WTC11 (cell line): ENCODE results near the gene HLA-E. TPM values are rescaled to one million over a fixed set of nuclear protein-coding genes. Genes with fewer than 3 reads are reported as not detected.
"Not testable (repeated sequence)": the region's sequence is repeated elsewhere in the genome, so short reads cannot be mapped to it uniquely, and the experiment has no call there.

ENCODE experiments used
- ATAC-seq: fragments of 200-7000 bp; cut with Tn5 transposase; 2 replicates; pipeline ENCODE4 v1.10.0; 2021; ENCODE audit warnings: mild to moderate bottlenecking, moderate library complexity
- CTCF ChIA-PET: fragments of 300-600 bp; sonication (Branson Sonifier 250); formaldehyde crosslinking; loops from one replicate; lab custom pipeline; 2021; ENCODE audit warnings: antibody characterized with exemption; lab: Charles Lee
- POLR2A ChIA-PET: fragments of 350-600 bp; sonication (Branson Sonifier 250); formaldehyde crosslinking; loops from one replicate; lab custom pipeline; 2021; ENCODE audit warnings: antibody characterized with exemption; lab: Charles Lee
- DNase-seq: peaks from one replicate; pipeline ENCODE4 v3.0.0; 2021; ENCODE audit warnings: low spot score
- H3K27ac Mint-ChIP-seq: 2 replicates; pipeline ENCODE4 v1.8.0; 2021; ENCODE audit warnings: mixed read lengths
- H3K27me3 Mint-ChIP-seq: 2 replicates; pipeline ENCODE4 v1.8.0; 2021; ENCODE audit warnings: low read depth, mild to moderate bottlenecking, moderate library complexity, mixed read lengths
- H3K36me3 Mint-ChIP-seq: 2 replicates; pipeline ENCODE4 v1.8.0; 2021; ENCODE audit warnings: mixed read lengths
- H3K4me1 Mint-ChIP-seq: 2 replicates; pipeline ENCODE4 v1.8.0; 2022; ENCODE audit warnings: mixed read lengths
- H3K4me3 Mint-ChIP-seq: 2 replicates; pipeline ENCODE4 v1.8.0; 2021; ENCODE audit warnings: mild to moderate bottlenecking, moderate library complexity, mixed read lengths
- H3K9me3 Mint-ChIP-seq: 2 replicates; pipeline ENCODE4 v1.8.0; 2021; ENCODE audit warnings: mixed read lengths
- GABPB1 ChIP-seq: sonication (generic); formaldehyde crosslinking; IDR thresholded peaks from 2 replicates; pipeline ENCODE4 v1.8.1; 2023; ENCODE audit warnings: mild to moderate bottlenecking, missing genetic modification reagents
- HMGA2 ChIP-seq: fragments of 250-450 bp; sonication (Bioruptor Pico); IDR thresholded peaks from 2 replicates; pipeline ENCODE4 v1.4.0; 2021; ENCODE audit warnings: mild to moderate bottlenecking, moderate library complexity
- NFE2L1 ChIP-seq: sonication (generic); formaldehyde crosslinking; IDR thresholded peaks from 2 replicates; pipeline ENCODE4 v1.8.1; 2023; ENCODE audit warnings: missing genetic modification reagents
- NR3C1 ChIP-seq: sonication (generic); formaldehyde crosslinking; conservative IDR thresholded peaks from 2 replicates; pipeline ENCODE4 v1.8.1; 2023; ENCODE audit warnings: low read depth, mild to moderate bottlenecking, missing genetic modification reagents
- TEAD1 ChIP-seq: sonication (generic); formaldehyde crosslinking; IDR thresholded peaks from 2 replicates; pipeline ENCODE4 v1.8.0; 2022; ENCODE audit warnings: mild to moderate bottlenecking, missing genetic modification reagents
- TEAD4 ChIP-seq: sonication (generic); formaldehyde crosslinking; IDR thresholded peaks from 2 replicates; pipeline ENCODE4 v1.8.0; 2022; ENCODE audit warnings: mild to moderate bottlenecking, missing genetic modification reagents
- ZNF263 ChIP-seq: sonication (generic); formaldehyde crosslinking; IDR thresholded peaks from 2 replicates; pipeline ENCODE4 v1.8.1; 2022; ENCODE audit warnings: low read depth, mild to moderate bottlenecking, moderate library complexity, missing genetic modification reagents
- ZNF423 ChIP-seq: fragments of 250-450 bp; sonication (Bioruptor Pico); IDR thresholded peaks from 2 replicates; pipeline ENCODE4 v2.1.2; 2022; ENCODE audit warnings: mild to moderate bottlenecking, moderate library complexity
- total RNA-seq: library from RNA; stranded (reverse); gene quantifications from 3 replicates; pipeline ENCODE4 v1.2.3, GENCODE V29; 2021
- TF ChIP-seq, protein P1 (sequence below): sonication (generic); formaldehyde crosslinking; IDR thresholded peaks from 2 replicates; pipeline ENCODE4 v1.8.0; 2022; ENCODE audit warnings: missing genetic modification reagents
- TF ChIP-seq, protein P2 (sequence below): sonication (generic); formaldehyde crosslinking; IDR thresholded peaks from 2 replicates; pipeline ENCODE4 v1.8.0; 2022; ENCODE audit warnings: mild to moderate bottlenecking, missing genetic modification reagents
- TF ChIP-seq, protein P3 (sequence below): sonication (generic); formaldehyde crosslinking; IDR thresholded peaks from 2 replicates; pipeline ENCODE4 v1.8.1; 2023; ENCODE audit warnings: mild to moderate bottlenecking, moderate library complexity, missing genetic modification reagents
- TF ChIP-seq, protein P4 (sequence below): fragments of 200-600 bp; IDR thresholded peaks from 2 replicates; pipeline ENCODE4 v1.8.0; 2022; ENCODE audit warnings: antibody characterized with exemption
- TF ChIP-seq, protein P5 (sequence below): sonication (generic); formaldehyde crosslinking; IDR thresholded peaks from 2 replicates; pipeline ENCODE4 v1.8.1; 2022; ENCODE audit warnings: low read depth, mild to moderate bottlenecking, moderate library complexity, missing genetic modification reagents, borderline replicate concordance

Gene HLA-E
- total RNA-seq, 1 experiment from 2014 or later = 44.7 TPM

DNA sequence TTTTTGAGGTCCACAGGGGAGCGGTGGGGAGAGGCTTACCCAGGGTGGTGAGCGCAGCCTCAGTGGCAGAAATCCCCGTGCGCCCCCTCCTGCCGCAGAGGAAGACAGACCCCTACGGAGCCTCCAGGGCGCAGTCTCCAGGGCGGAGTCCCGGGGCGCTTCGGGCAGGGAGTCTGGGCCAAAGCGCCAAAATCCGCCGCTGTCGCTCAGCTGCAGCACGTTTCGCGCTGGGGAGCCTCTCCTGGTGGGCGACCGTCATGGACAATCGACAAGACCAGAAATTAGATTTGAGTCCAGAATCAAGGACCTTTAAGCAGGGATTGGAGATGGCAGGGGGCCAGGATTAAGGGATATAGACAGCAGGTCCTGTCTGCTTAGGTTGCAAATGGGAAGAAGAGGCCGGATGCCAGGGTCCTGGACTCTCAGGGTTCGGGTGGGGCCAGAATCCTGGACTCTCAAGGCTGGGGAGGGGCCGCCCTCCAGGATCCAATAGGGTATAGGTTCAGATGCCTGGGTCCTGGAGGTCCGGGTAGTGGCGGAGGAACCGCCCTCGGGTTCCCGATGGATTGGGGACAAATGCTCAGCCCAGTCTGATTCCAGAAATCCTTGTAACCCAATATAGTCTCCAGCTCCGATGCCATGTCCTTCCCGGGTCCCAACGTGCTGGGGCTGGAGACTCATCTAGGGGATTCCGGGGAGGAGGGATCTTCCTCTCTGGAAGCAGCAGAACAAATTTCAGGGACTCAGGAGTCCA, 7.9 kb upstream of the HLA-E start (continued):
- TF ChIP-seq, protein P1, sequence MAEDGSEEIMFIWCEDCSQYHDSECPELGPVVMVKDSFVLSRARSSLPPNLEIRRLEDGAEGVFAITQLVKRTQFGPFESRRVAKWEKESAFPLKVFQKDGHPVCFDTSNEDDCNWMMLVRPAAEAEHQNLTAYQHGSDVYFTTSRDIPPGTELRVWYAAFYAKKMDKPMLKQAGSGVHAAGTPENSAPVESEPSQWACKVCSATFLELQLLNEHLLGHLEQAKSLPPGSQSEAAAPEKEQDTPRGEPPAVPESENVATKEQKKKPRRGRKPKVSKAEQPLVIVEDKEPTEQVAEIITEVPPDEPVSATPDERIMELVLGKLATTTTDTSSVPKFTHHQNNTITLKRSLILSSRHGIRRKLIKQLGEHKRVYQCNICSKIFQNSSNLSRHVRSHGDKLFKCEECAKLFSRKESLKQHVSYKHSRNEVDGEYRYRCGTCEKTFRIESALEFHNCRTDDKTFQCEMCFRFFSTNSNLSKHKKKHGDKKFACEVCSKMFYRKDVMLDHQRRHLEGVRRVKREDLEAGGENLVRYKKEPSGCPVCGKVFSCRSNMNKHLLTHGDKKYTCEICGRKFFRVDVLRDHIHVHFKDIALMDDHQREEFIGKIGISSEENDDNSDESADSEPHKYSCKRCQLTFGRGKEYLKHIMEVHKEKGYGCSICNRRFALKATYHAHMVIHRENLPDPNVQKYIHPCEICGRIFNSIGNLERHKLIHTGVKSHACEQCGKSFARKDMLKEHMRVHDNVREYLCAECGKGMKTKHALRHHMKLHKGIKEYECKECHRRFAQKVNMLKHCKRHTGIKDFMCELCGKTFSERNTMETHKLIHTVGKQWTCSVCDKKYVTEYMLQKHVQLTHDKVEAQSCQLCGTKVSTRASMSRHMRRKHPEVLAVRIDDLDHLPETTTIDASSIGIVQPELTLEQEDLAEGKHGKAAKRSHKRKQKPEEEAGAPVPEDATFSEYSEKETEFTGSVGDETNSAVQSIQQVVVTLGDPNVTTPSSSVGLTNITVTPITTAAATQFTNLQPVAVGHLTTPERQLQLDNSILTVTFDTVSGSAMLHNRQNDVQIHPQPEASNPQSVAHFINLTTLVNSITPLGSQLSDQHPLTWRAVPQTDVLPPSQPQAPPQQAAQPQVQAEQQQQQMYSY (CRISPR knock-in tag) = no peak
- TF ChIP-seq HMGA2 (CRISPR knock-in tag) = no peak
- TF ChIP-seq, protein P2, sequence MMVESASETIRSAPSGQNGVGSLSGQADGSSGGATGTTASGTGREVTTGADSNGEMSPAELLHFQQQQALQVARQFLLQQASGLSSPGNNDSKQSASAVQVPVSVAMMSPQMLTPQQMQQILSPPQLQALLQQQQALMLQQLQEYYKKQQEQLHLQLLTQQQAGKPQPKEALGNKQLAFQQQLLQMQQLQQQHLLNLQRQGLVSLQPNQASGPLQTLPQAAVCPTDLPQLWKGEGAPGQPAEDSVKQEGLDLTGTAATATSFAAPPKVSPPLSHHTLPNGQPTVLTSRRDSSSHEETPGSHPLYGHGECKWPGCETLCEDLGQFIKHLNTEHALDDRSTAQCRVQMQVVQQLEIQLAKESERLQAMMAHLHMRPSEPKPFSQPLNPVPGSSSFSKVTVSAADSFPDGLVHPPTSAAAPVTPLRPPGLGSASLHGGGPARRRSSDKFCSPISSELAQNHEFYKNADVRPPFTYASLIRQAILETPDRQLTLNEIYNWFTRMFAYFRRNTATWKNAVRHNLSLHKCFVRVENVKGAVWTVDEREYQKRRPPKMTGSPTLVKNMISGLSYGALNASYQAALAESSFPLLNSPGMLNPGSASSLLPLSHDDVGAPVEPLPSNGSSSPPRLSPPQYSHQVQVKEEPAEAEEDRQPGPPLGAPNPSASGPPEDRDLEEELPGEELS (CRISPR knock-in tag) = no peak
- no peak for TF ChIP-seq ZNF263 (CRISPR knock-in tag)
- TF ChIP-seq, protein P3, sequence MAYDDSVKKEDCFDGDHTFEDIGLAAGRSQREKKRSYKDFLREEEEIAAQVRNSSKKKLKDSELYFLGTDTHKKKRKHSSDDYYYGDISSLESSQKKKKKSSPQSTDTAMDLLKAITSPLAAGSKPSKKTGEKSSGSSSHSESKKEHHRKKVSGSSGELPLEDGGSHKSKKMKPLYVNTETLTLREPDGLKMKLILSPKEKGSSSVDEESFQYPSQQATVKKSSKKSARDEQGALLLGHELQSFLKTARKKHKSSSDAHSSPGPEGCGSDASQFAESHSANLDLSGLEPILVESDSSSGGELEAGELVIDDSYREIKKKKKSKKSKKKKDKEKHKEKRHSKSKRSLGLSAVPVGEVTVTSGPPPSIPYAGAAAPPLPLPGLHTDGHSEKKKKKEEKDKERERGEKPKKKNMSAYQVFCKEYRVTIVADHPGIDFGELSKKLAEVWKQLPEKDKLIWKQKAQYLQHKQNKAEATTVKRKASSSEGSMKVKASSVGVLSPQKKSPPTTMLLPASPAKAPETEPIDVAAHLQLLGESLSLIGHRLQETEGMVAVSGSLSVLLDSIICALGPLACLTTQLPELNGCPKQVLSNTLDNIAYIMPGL (CRISPR knock-in tag) = no peak
- TF ChIP-seq NR3C1 (CRISPR knock-in tag) = no peak
- no peak for TF ChIP-seq TEAD1 (CRISPR knock-in tag)
- TF ChIP-seq GABPB1 (CRISPR knock-in tag) = no peak

- H3K4me1 Mint-ChIP-seq, H3K9me3 Mint-ChIP-seq, H3K36me3 Mint-ChIP-seq, H3K27ac Mint-ChIP-seq: not testable (repeated sequence)
- H3K4me3 Mint-ChIP-seq = peak overlapping the region; percentile 69
- ChIA-PET CTCF (interaction anchor here (0.7 to 9.3 kb wide), 30 partner anchors 8 to 398 kb away, joined by 3 to 212 read pairs (median 7); partner anchors contain the start of genes ABCF1, DHX16 and GNL1), POLR2A (interaction anchor here (1.0 to 1.1 kb wide), 3 partner anchors 57 to 89 kb away, joined by 3 to 4 read pairs (median 3); partner anchors contain the start of genes ABCF1, GNL1 and PRR3)
- TF ChIP-seq, protein P4, sequence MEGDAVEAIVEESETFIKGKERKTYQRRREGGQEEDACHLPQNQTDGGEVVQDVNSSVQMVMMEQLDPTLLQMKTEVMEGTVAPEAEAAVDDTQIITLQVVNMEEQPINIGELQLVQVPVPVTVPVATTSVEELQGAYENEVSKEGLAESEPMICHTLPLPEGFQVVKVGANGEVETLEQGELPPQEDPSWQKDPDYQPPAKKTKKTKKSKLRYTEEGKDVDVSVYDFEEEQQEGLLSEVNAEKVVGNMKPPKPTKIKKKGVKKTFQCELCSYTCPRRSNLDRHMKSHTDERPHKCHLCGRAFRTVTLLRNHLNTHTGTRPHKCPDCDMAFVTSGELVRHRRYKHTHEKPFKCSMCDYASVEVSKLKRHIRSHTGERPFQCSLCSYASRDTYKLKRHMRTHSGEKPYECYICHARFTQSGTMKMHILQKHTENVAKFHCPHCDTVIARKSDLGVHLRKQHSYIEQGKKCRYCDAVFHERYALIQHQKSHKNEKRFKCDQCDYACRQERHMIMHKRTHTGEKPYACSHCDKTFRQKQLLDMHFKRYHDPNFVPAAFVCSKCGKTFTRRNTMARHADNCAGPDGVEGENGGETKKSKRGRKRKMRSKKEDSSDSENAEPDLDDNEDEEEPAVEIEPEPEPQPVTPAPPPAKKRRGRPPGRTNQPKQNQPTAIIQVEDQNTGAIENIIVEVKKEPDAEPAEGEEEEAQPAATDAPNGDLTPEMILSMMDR = peak; percentile 53; the same call in 1 of the 2 replicates
- H3K27me3 Mint-ChIP-seq = peaks cover 67% of the 10 kb centered on the region
- DNase-seq (peak; percentile 94), ATAC-seq (peak; percentile 98)
These were observed 7.2 kb upstream of the HLA-E start for GRCh38 chr6:30481965-30482644.

DNA sequence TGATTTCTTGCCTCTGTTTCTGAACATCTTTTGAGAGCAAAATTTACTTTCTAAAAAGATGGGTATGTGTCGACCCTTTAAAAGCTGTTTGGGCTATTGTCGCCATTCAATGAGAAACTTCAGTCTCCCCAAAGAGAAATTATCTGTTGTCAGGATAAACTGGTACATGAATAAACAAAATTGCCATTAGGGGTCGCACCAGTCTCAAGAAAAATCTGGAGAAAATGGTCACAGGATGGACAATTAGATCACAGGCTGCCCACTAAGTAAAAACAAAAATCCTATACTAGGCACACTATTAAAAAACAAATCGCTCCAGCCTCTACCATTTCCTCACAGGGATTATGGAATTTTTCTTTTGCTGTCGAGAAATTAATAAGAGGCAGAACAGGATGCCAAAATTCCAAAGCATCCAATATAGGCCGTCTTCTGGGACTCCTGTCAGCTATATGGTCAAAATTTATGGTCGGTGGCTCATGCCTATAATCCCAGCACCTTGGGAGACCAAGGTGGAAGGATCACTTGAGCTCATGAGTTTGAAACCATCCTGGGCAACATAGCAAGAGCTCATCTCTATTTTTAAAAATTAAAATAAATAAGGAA, 5.5 kb upstream of the HLA-E start:
- Mint-ChIP-seq H3K36me3 (no peaks in the 10 kb centered on the region), H3K4me1 (peaks cover 9% of the 10 kb centered on the region), H3K27me3 (peaks cover 50% of the 10 kb centered on the region), H3K9me3 (no peaks in the 10 kb centered on the region), H3K27ac (no peak overlapping the region), H3K4me3 (no peak overlapping the region)
- TF ChIP-seq TEAD4 (CRISPR knock-in tag) = no peak
- TF ChIP-seq NFE2L1 (CRISPR knock-in tag) = no peak
- TF ChIP-seq, protein P5, sequence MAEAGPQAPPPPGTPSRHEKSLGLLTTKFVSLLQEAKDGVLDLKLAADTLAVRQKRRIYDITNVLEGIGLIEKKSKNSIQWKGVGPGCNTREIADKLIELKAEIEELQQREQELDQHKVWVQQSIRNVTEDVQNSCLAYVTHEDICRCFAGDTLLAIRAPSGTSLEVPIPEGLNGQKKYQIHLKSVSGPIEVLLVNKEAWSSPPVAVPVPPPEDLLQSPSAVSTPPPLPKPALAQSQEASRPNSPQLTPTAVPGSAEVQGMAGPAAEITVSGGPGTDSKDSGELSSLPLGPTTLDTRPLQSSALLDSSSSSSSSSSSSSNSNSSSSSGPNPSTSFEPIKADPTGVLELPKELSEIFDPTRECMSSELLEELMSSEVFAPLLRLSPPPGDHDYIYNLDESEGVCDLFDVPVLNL (CRISPR knock-in tag) = no peak
- TF ChIP-seq ZNF423 (CRISPR knock-in tag) = no peak
- TF ChIP-seq, protein P4 = 0 out of 2 replicates have a peak, but pooled peaks have one; percentile 21
- POLR2A ChIA-PET = no interaction called here
- CTCF ChIA-PET = interaction anchor here (0.6 to 9.3 kb wide), 16 partner anchors 10 to 897 kb away, joined by 3 to 212 read pairs (median 4); partner anchors contain the start of genes ABCF1 and PRR3
- DNase-seq = no peak
- ATAC-seq = no peak
